HG03558 (cell line): Measurements from ENCODE around the gene ANTXR1.

ENCODE experiments used
- ATAC-seq: cut with Tn5 transposase; IDR thresholded peaks from one replicate; pipeline ENCODE4 v1.9.1; 2021; ENCODE audit warnings: moderate number of reproducible peaks; ENCODE audit not compliant: unreplicated experiment; ENCODE audit errors: extremely low read depth

The ANTXR1 gene

GRCh38 chr2:69152847-69153583, 140.0 kb downstream of the ANTXR1 start:
- no peak for ATAC-seq

GRCh38 chr2:69154106-69154505, 141.1 kb downstream of the ANTXR1 start:
- ATAC-seq: no peak

- no peak for ATAC-seq
These were observed 143.6 kb downstream of the ANTXR1 start for GRCh38 chr2:69156624-69157023.

- no peak for ATAC-seq
These were observed 144.5 kb downstream of the ANTXR1 start for GRCh38 chr2:69157441-69157840.

- no peak for ATAC-seq
These were observed 147.0 kb downstream of the ANTXR1 start for GRCh38 chr2:69159986-69160385.

GRCh38 chr2:69162057-69162456, 149.1 kb downstream of the ANTXR1 start:
- no peak for ATAC-seq

- no peak for ATAC-seq
These were observed 150.1 kb downstream of the ANTXR1 start for GRCh38 chr2:69163109-69163508.

GRCh38 chr2:69163556-69163955, 150.6 kb downstream of the ANTXR1 start:
- ATAC-seq: no peak

- ATAC-seq: no peak
These were observed 151.2 kb downstream of the ANTXR1 start for GRCh38 chr2:69164061-69164778.

- no peak for ATAC-seq
These were observed 152.3 kb downstream of the ANTXR1 start for GRCh38 chr2:69165091-69165880.

- no peak for ATAC-seq
These were observed 153.5 kb downstream of the ANTXR1 start for GRCh38 chr2:69166465-69166811.

- ATAC-seq: no peak
These were observed 154.0 kb downstream of the ANTXR1 start for GRCh38 chr2:69166812-69167468.

- ATAC-seq: no peak
These were observed 154.5 kb downstream of the ANTXR1 start for GRCh38 chr2:69167469-69167822.

- ATAC-seq: no peak
These were observed 155.3 kb downstream of the ANTXR1 start for GRCh38 chr2:69168144-69168813.

GRCh38 chr2:69168950-69169654, 156.1 kb downstream of the ANTXR1 start:
- ATAC-seq: no peak

- no peak for ATAC-seq
These were observed 156.8 kb downstream of the ANTXR1 start for GRCh38 chr2:69169655-69170389.

- ATAC-seq: no peak
These were observed 157.7 kb downstream of the ANTXR1 start for GRCh38 chr2:69170661-69171060.

GRCh38 chr2:69171116-69171896, 158.3 kb downstream of the ANTXR1 start:
- ATAC-seq: no peak
